Mesenchymal stem cell (in vitro differentiated cells and primary cell): ENCODE results near the gene DTX1.

ENCODE experiments used
- DNase-seq: peaks from one replicate; pipeline ENCODE4 v3.0.0-alpha.2; 2013
- H2AFZ ChIP-seq: one replicate; pipeline ENCODE4 v1.6.1; 2013; ENCODE audit warnings: low read depth, mild to moderate bottlenecking, control low read depth, inconsistent platforms, low read length, moderate library complexity
- H2AK5ac ChIP-seq: 2 replicates; pipeline ENCODE4 v1.6.1; 2013; ENCODE audit warnings: low read length, moderate library complexity, mild to moderate bottlenecking, inconsistent platforms; ENCODE audit not compliant: severe bottlenecking
- H2BK120ac ChIP-seq: one replicate; pipeline ENCODE4 v1.6.1; 2013; ENCODE audit warnings: low read depth, mild to moderate bottlenecking, inconsistent platforms, low read length, moderate library complexity
- H2BK12ac ChIP-seq, 2 experiments: one replicate each; pipeline ENCODE4 v1.6.1; 2013; ENCODE audit warnings: inconsistent platforms in 2 of 2, low read length in 2 of 2, mild to moderate bottlenecking in 2 of 2, moderate library complexity in 2 of 2, control low read depth in 1 of 2
- H2BK15ac ChIP-seq: one replicate; pipeline ENCODE4 v1.6.1; 2013; ENCODE audit warnings: mild to moderate bottlenecking, low read depth, inconsistent platforms; ENCODE audit not compliant: poor library complexity, severe bottlenecking
- H2BK5ac ChIP-seq: 2 replicates; pipeline ENCODE4 v1.6.1; 2013; ENCODE audit warnings: low read depth, mild to moderate bottlenecking, low read length, control low read depth, inconsistent platforms; ENCODE audit not compliant: poor library complexity, severe bottlenecking
- H3K14ac ChIP-seq, 2 experiments: one replicate each; pipeline ENCODE4 v1.6.1; 2013; ENCODE audit warnings: inconsistent platforms in 2 of 2, low read length in 2 of 2, control low read depth in 1 of 2, mild to moderate bottlenecking in 1 of 2, moderate library complexity in 1 of 2
- H3K18ac ChIP-seq, 2 experiments: one replicate each; pipeline ENCODE4 v1.6.1; 2013; ENCODE audit warnings: inconsistent platforms in 2 of 2, low read length in 2 of 2, control low read depth in 1 of 2, low read depth in 1 of 2, mild to moderate bottlenecking in 1 of 2
- H3K23ac ChIP-seq, 2 experiments: one replicate each; pipeline ENCODE4 v1.6.1; 2013; ENCODE audit warnings: inconsistent platforms in 2 of 2, low read length in 2 of 2, mild to moderate bottlenecking in 2 of 2, moderate library complexity in 2 of 2, control low read depth in 1 of 2
- H3K27ac ChIP-seq: 2 replicates; pipeline ENCODE4 v1.5.1; 2013; ENCODE audit warnings: mild to moderate bottlenecking, moderate library complexity, low read length, control low read depth, inconsistent platforms; ENCODE audit not compliant: poor library complexity, severe bottlenecking
- H3K27me3 ChIP-seq, 2 experiments: 2 replicates each; pipeline versions ENCODE4 v1.6.1 to v1.7.0; 2013; ENCODE audit warnings: low read length in 2 of 2, mild to moderate bottlenecking in 2 of 2, moderate library complexity in 2 of 2, control low read depth in 1 of 2, inconsistent platforms in 1 of 2; ENCODE audit not compliant: control insufficient read depth in 1 of 2, insufficient read depth in 1 of 2
- H3K36me3 ChIP-seq, 2 experiments: 2 replicates each; pipeline versions ENCODE4 v1.6.1 to v1.7.0; 2013; ENCODE audit warnings: low read length in 2 of 2, control low read depth in 1 of 2, inconsistent platforms in 1 of 2, low read depth in 1 of 2, mild to moderate bottlenecking in 1 of 2; ENCODE audit not compliant: insufficient read depth in 2 of 2, control insufficient read depth in 1 of 2
- H3K4ac ChIP-seq, 2 experiments: one replicate each; pipeline ENCODE4 v1.6.1; 2013; ENCODE audit warnings: inconsistent platforms in 2 of 2, low read length in 2 of 2, mild to moderate bottlenecking in 2 of 2, moderate library complexity in 2 of 2, control low read depth in 1 of 2, low read depth in 1 of 2
- H3K4me1 ChIP-seq: 2 replicates; pipeline ENCODE4 v1.6.1; 2013; ENCODE audit warnings: low read depth, low read length, control low read depth; ENCODE audit not compliant: control insufficient read depth, insufficient read depth
- H3K4me2 ChIP-seq: 2 replicates; pipeline ENCODE4 v1.6.1; 2013; ENCODE audit warnings: low read length, mild to moderate bottlenecking, inconsistent platforms; ENCODE audit not compliant: poor library complexity, severe bottlenecking
- H3K4me3 ChIP-seq, 2 experiments: 2 replicates each; pipeline versions ENCODE4 v1.5.1 to v1.7.0; 2013; ENCODE audit warnings: low read length in 2 of 2, mild to moderate bottlenecking in 2 of 2, control low read depth in 1 of 2, low read depth in 1 of 2; ENCODE audit not compliant: insufficient read depth in 1 of 2
- H3K79me1 ChIP-seq: replicated peaks from 2 replicates; pipeline ENCODE4 v1.6.1; 2013; ENCODE audit warnings: mild to moderate bottlenecking, control low read depth, low read length, inconsistent platforms; ENCODE audit not compliant: poor library complexity, severe bottlenecking
- H3K9ac ChIP-seq: 2 replicates; pipeline ENCODE4 v1.7.0; 2013; ENCODE audit warnings: mild to moderate bottlenecking, low read length, moderate library complexity
- H3K9me3 ChIP-seq: 2 replicates; pipeline ENCODE4 v1.7.0; 2013; ENCODE audit warnings: mild to moderate bottlenecking, low read length; ENCODE audit not compliant: control insufficient read depth
- H4K8ac ChIP-seq: one replicate; pipeline ENCODE4 v1.6.1; 2013; ENCODE audit warnings: inconsistent platforms, mild to moderate bottlenecking, low read length, moderate library complexity
- H4K91ac ChIP-seq: one replicate; pipeline ENCODE4 v1.6.1; 2013; ENCODE audit warnings: mild to moderate bottlenecking, low read length, inconsistent platforms
- WGBS: methylation state at CpG from one replicate; pipeline ENCODE4 v1.1.7; 2013; ENCODE audit warnings: mixed read lengths; 5-methylcytosine and 5-hydroxymethylcytosine counted together

Gene DTX1

DNA sequence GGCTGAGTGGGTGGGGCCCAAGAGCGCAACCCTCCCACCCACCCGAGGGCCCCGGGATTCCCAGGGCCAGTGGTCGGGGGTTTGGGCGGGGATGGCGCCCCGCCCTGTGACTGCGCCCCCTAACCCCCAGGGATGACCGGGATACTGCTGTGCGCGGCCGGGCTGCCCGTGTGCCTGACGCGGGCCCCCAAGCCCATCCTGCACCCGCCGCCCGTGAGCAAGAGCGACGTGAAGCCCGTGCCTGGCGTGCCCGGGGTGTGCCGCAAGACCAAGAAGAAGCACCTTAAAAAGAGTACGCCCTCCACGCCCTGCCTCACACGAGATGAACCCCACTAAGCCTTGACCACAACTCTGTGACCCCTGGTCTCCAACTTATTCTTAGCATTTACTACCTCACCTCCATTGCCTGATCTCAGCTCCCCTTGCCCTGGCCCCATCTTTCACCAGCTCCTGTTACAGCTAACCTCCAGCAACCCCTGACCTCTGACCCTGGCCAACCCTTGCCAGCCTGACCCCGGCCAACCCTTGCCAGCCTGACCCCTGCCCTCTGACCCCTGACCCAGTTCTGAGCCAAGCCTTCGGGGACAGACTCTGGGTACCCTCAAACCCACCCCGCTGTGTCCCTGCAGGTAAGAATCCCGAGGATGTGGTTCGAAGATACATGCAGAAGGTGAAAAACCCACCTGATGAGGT lies 37.0 kb downstream of the DTX1 start:
- Histone ChIP-seq H3K27me3 (peaks cover 50 to 70% of the 10 kb centered on the region in 2 experiments), H2BK15ac (no peak overlapping the region), H3K18ac (no peak overlapping the region), H2BK5ac (no peak overlapping the region), H4K91ac (no peak overlapping the region), H3K79me1 (no peaks in the 10 kb centered on the region), H3K4me3 (no peak overlapping the region), H4K8ac (no peak overlapping the region), H3K9me3 (no peaks in the 10 kb centered on the region), H3K14ac (no peak overlapping the region), H2BK12ac (no peak overlapping the region), H2AK5ac (no peak overlapping the region), H3K4me1 (peaks cover 2% of the 10 kb centered on the region), H2AFZ (no peak overlapping the region), H3K9ac (no peak overlapping the region), H3K23ac (no peak overlapping the region), H2BK120ac (no peak overlapping the region), H3K36me3 (no peaks in the 10 kb centered on the region), H3K4me2 (no peak overlapping the region), H3K27ac (no peak overlapping the region), H3K4ac (no peak overlapping the region)
- no peak for DNase-seq
- WGBS: 44% methylated on average over 29 of the region's 32 CpGs

DNA sequence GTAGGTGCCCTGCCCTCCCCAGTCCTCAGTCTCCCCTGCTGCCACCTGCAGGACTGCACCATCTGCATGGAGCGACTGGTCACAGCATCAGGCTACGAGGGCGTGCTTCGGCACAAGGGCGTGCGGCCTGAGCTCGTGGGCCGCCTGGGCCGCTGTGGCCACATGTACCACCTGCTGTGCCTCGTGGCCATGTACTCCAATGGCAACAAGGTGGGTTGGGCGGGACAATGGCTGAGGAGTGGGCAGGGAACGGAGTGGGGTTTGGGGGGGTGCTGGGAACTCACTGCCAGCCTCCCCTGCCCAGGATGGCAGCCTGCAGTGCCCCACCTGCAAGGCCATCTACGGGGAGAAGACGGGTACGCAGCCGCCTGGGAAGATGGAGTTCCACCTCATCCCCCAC lies 38.2 kb downstream of the DTX1 start:
- WGBS: 85% methylated on average over 16 of the region's 16 CpGs
- Histone ChIP-seq H4K8ac (no peak overlapping the region), H3K4me2 (no peak overlapping the region), H2BK15ac (no peak overlapping the region), H3K4me3 (no peak overlapping the region), H3K23ac (no peak overlapping the region), H3K36me3 (no peaks in the 10 kb centered on the region), H2BK5ac (no peak overlapping the region), H3K4ac (no peak overlapping the region), H4K91ac (no peak overlapping the region), H3K4me1 (peaks cover 2% of the 10 kb centered on the region), H3K9me3 (no peaks in the 10 kb centered on the region), H3K14ac (peak overlapping the region in 1 of 2 experiments; percentile 29), H3K9ac (no peak overlapping the region), H3K27me3 (peaks cover 46 to 67% of the 10 kb centered on the region in 2 experiments), H2AFZ (no peak overlapping the region), H2BK12ac (no peak overlapping the region), H2AK5ac (no peak overlapping the region), H3K79me1 (no peaks in the 10 kb centered on the region), H3K18ac (no peak overlapping the region), H3K27ac (no peak overlapping the region), H2BK120ac (no peak overlapping the region)
- DNase-seq: no peak

DNA sequence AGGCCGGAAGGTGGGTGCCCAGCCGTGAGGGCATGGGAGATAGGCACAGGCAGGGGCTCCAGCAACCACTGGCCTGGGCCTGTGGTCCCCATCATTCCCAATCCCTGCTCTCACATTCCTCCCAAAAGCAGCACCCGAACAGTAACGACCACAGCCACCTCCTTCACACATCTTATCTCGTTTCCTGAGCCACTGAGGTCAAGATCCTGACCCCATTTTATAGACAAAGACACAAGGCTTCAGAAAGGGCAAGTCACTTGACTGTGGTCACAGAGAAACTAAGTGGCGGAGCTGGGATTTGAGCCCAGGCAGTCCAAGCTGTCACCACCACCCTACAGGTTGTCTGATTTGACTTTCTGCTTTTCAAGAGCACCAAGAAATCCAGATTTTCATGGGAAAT lies 38.9 kb downstream of the DTX1 start:
- no peak for DNase-seq
- no peak overlapping the region for H3K9ac ChIP-seq
- no peak overlapping the region for H3K14ac ChIP-seq
- H3K4me2 ChIP-seq: no peak overlapping the region
- H3K79me1 ChIP-seq: no peaks in the 10 kb centered on the region
- H4K91ac ChIP-seq: no peak overlapping the region
- no peak overlapping the region for H2AFZ ChIP-seq
- H2BK15ac ChIP-seq: no peak overlapping the region
- 47% methylated on average over 6 of the region's 6 CpGs for WGBS
- no peaks in the 10 kb centered on the region for H3K9me3 ChIP-seq
- no peak overlapping the region for H3K27ac ChIP-seq
- no peak overlapping the region for H2AK5ac ChIP-seq
- H3K4me3 ChIP-seq: no peak overlapping the region
- no peak overlapping the region for H2BK12ac ChIP-seq
- no peak overlapping the region for H4K8ac ChIP-seq
- H3K4ac ChIP-seq: no peak overlapping the region
- no peaks in the 10 kb centered on the region for H3K36me3 ChIP-seq
- peaks cover 43 to 65% of the 10 kb centered on the region in 2 experiments for H3K27me3 ChIP-seq
- H2BK120ac ChIP-seq: no peak overlapping the region
- no peak overlapping the region for H3K23ac ChIP-seq
- peaks cover 2% of the 10 kb centered on the region for H3K4me1 ChIP-seq
- no peak overlapping the region for H3K18ac ChIP-seq
- H2BK5ac ChIP-seq: no peak overlapping the region

GRCh38 chr12:113096675-113097461 lies 40.3 kb downstream of the DTX1 start:
- 84% methylated on average over 30 of the region's 30 CpGs for WGBS
- Histone ChIP-seq H2AK5ac (no peak overlapping the region), H3K14ac (no peak overlapping the region), H4K91ac (no peak overlapping the region), H3K18ac (no peak overlapping the region), H3K4me3 (peak overlapping the region in 1 of 2 experiments; percentile 4), H3K4ac (no peak overlapping the region), H3K36me3 (no peaks in the 10 kb centered on the region), H3K27me3 (peaks cover 32 to 51% of the 10 kb centered on the region in 2 experiments), H3K4me2 (no peak overlapping the region), H3K23ac (no peak overlapping the region), H2AFZ (no peak overlapping the region), H3K9me3 (no peaks in the 10 kb centered on the region), H2BK12ac (no peak overlapping the region), H3K4me1 (peaks cover 2% of the 10 kb centered on the region), H2BK5ac (no peak overlapping the region), H2BK15ac (no peak overlapping the region), H2BK120ac (no peak overlapping the region), H4K8ac (no peak overlapping the region), H3K27ac (no peak overlapping the region), H3K9ac (no peak overlapping the region), H3K79me1 (no peaks in the 10 kb centered on the region)
- no peak for DNase-seq
